GM12872 (cell line): ENCODE results near the gene MYO5A.

Experiments used
- CTCF ChIP-seq: IDR thresholded peaks from 3 replicates; pipeline ENCODE4 v1.5.1; 2011; ENCODE audit warnings: low read depth, mild to moderate bottlenecking, low read length, moderate library complexity; ENCODE audit not compliant: insufficient read depth

MYO5A gene

GRCh38 chr15:52462806-52463360 lies 65.8 kb downstream of the MYO5A start:
- no peak for TF ChIP-seq CTCF

- no peak for TF ChIP-seq CTCF
These were observed 80.4 kb downstream of the MYO5A start for GRCh38 chr15:52448011-52448890.

GRCh38 chr15:52445954-52446353 lies 82.7 kb downstream of the MYO5A start:
- no peak for TF ChIP-seq CTCF

- TF ChIP-seq CTCF = no peak
These were observed 83.1 kb downstream of the MYO5A start for GRCh38 chr15:52445553-52445952.

GRCh38 chr15:52441841-52442240 lies 86.8 kb downstream of the MYO5A start:
- TF ChIP-seq CTCF = no peak

- no peak for TF ChIP-seq CTCF
These were observed 87.7 kb downstream of the MYO5A start for GRCh38 chr15:52440946-52441345.

- no peak for TF ChIP-seq CTCF
These were observed 88.3 kb downstream of the MYO5A start for GRCh38 chr15:52440414-52440813.
